Smooth muscle cell of the brain vasculature (primary cell): ENCODE measurements around the gene PPP3CB.

ENCODE experiments used
- DNase-seq: peaks from one replicate; pipeline ENCODE4 v3.0.0-alpha.2; 2012; ENCODE audit warnings: low read depth, low spot score

Gene PPP3CB

DNA sequence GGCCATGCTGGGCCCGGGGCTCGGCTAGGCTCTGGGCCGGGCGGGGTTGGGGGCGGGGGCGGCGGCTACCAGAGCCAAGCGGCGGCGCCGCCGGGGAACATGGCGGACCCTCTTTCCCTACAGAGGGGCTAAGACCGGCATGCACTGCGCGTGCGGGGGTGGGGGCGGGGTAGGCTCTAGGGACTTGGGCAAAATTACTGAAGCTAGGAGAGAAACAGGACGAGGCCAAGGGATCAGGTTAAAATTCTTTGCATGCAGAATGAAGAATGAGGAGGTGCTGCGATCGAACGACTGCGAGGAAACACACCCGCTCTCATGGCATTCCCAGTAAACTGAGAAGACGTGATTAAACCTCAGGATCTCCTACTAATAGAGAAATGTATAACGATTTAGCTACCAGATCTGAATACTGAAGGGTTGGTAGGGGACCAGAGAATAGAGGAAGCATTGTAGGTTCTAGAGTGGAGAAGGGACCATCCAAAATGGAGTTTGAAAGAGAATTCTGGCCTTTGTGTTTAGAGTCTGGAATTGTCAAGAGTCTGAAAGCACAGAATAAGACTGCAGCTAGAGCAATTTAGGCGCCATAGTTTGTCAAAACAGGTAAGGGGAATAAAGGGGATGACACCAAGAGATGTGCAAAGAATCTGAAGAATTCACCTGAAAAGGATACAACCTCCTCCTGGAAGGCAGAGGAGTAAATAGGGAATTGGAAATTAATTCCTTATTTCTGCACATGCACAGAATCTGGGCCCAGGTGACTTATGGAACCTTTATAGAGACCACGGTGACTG, at the start of gene PPP3CB:
PPP3CB (minus strand) TSS at position 141 of the 791 bp plus-strand sequence; CDS start at position 6, 135 bp downstream.
- peak; percentile 95 for DNase-seq

GRCh38 chr10:73545357-73545756, 49.5 kb upstream of the PPP3CB start:
- no peak for DNase-seq

GRCh38 chr10:73537709-73538108, 41.9 kb upstream of the PPP3CB start:
- DNase-seq = no peak

- no peak for DNase-seq
These were observed 41.5 kb upstream of the PPP3CB start for GRCh38 chr10:73537288-73537687.

DNA sequence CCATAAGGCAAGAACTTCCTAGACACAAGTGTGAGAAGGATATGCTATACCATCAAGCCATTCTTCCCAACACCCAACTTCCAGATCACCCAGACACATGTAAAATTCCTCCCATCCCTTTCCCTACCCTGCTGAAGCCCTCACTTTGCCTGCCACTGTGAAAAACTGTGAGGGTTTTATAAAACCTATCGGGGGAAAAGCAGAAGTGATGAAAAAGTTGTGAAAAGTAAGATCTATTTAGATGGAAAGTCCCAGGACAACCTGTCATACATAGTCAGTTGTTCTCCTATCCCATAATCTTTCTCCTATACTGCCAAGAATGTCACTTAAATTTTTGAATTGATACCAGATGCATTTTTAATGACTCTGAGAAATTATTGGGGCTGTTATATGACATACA, 39.0 kb upstream of the PPP3CB start:
- DNase-seq = no peak

GRCh38 chr10:73529089-73529832, 33.4 kb upstream of the PPP3CB start:
- peak; percentile 36 for DNase-seq

DNA sequence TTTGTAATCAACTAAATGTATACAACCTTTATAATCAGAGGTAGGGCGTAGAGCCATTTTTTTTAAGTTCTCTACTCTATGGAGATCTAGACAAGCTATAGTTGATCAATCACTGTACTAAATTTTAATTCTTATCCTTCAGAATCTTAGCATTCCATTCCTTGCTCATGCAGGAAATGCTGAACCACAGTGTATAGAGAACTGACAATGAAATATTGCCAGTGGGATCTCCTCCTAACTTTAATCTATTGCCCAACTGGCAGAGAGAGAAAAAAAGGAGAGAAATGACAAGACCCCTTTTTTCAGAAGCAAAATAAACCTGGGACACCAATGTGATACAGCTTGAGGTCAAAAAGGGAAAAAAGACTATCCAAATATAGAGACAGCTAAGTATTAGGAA, 26.4 kb upstream of the PPP3CB start:
- no peak for DNase-seq

GRCh38 chr10:73519336-73519735, 23.5 kb upstream of the PPP3CB start:
- no peak for DNase-seq

DNA sequence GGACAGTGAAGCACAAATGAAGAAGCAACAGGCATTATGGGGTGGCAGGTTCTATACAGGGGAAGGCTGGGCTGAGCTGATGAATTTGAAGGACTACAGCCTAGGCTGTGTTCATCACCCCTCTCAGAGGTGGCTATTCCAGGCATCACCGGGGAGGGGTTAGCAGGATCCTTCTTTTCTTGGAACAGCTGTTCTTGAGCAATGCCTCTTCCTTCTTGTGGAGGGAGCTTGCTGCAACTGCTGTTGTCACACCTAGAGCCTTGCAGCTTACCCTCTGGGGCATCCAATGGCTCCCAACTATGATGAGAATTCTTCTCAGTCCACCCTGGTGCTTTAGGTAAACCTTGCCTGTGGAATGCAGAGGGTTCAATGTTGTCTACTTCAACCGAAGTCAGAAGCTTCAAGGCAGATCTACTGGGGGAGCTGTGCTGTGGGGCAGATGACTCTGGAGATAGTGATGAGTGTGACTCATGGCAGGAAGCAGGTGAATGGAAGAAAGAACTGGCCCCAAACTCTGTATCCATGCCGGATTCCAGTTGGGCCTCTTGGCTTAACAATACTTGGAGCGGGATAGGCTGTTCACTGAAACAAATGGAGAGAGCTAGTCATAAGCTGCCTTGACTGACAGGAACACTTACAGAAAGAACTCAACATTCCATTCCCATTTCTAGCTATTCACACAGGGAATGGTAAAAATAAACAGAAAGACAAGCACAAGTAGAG, 21.5 kb upstream of the PPP3CB start:
- DNase-seq = no peak

- DNase-seq = no peak
These were observed 16.5 kb upstream of the PPP3CB start for GRCh38 chr10:73512207-73512743.

DNA sequence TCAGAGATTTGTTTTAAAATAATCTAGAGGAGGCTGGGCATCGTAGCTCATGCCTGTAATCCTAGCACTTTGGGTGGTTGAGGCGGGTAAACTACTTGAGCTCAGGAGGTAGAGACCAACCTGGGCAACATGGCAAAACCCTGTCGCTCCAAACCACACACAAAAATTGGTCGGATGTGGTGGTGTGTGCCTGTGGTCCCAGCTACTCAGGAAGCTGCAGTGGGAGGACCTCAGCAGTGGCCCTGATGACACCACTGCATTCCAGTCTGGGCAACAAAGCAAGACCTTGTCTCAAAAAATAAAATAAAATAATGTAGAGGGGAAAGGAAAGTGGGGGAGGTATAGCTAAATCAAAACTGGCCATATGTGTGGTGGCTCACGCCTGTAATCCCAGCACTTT, 13.9 kb upstream of the PPP3CB start:
- no peak for DNase-seq

DNA sequence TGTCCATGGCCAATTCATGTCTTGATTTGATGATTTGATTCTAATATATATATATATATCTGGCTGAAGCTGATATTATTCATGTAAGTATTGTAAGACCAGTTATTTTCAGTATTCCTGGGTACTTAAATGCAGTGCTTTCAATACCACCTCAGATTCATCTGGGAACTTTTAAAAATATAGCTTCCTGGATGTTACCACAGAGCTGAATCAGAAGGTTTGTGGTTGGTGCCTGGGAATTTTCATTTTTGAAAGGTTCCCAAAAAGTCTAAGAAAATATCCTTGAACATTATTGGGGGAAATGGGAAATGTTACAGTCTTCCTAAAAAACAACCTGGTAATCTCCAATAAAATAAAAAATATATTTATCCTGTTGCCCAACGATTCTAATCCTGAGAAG, 10.7 kb upstream of the PPP3CB start:
- DNase-seq = no peak

DNA sequence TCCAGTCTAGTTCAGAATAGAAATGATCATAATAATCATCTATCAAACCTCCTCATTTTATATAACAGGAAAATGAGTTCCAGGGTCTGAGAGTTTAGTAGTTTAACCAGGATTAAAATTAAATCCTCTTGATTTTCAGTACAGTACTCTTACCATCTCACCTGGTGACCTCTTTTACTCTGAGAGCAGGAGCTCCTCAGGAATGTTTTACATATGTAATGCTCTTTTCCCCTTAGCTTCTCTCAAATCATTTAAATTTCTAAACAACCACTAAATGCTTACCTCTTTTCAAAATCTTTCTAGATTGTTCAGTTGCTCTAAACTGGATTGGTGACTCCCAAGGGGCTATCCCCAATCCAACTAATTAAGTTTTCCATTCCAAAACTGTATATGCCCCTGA, 10.2 kb upstream of the PPP3CB start:
- no peak for DNase-seq

- no peak for DNase-seq
These were observed 7.2 kb upstream of the PPP3CB start for GRCh38 chr10:73503037-73503436.

DNA sequence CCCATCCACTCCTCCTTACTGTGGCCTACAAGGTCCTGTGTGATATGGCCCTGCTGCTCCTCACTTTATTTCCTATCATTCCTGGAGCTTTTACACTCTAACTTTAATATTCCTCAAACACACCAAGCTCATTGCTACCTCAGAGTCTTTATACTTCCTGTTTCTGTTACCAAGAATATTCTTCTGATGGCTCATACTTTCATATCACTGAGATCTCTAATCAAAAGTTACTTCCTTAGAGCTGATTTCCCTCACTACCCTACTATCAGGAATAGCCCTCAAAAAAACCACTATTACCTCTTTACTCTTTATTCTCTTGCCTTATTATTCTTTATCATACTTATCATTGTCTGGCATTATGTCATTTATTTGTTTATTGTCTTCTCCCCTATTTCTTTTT, 5.8 kb upstream of the PPP3CB start:
- DNase-seq = no peak

DNA sequence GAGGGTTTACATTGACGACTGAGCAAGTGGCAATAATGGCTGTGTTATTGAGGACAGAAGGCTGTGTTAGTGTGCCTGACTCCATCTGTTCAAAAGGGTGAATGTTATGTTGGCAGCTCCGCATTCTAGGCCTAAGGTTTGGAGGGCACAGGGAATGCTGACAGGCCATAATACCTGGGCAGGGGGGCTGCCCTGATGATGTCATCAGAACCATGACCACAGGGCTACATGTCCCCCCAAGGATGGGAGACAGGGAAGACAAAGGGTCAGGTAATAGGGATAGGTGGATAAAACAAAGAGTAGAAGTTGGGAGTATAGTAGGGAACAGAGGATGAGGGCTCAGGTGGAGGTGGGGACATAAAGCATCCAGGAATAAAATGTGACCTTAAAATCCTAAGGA, 1.8 kb upstream of the PPP3CB start:
- DNase-seq = no peak

DNA sequence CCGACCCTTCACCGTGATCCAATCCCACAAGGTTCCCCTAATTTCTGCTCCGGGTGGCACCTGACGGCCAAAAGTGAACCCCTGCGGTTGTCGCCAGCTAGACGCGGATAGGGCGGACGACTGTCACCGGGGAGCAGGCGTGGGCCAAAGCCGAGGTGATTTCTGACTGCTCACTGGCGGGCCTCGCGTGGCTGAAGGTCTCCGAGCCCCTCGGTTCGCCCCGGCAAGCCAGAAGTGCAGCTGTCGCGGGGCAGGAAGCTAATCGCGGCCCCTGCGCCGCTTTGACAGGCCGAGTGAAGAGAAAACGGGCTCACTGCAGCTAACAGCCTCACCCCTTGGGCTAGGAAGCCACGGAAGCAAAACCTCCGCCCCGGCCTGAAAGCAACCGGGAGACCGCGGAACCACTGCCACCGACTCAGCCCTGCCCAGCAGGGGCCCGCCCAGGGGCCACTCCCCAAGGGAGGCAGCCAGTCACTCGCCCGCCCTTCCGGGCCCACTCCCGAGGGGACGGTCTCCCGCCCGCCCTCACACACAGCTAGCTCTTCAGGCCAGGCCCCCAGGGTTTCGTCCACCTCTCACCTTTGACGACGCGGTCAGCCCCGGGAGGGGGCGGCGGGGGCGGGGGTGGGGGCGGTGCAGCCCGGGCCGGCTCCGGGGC, 469 bp downstream of the PPP3CB start:
- peak; percentile 17 for DNase-seq

DNA sequence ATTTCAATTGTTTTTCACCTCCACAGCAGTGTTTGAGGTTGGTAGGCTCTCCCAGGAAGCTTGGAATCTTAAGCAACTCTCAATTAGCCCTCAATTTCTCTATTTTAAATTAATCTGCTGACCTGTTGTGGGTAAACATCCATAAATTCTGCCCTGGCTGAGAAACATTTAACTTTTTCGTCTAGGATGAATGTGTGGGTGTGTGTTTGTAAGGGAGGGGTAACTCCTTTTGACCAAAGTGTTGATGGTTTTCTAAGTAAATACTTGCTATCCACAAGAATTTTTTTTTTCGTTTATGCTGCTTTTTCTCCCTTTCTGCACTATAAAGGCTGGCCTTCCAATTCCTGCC, 973 bp downstream of the PPP3CB start:
- no peak for DNase-seq

DNA sequence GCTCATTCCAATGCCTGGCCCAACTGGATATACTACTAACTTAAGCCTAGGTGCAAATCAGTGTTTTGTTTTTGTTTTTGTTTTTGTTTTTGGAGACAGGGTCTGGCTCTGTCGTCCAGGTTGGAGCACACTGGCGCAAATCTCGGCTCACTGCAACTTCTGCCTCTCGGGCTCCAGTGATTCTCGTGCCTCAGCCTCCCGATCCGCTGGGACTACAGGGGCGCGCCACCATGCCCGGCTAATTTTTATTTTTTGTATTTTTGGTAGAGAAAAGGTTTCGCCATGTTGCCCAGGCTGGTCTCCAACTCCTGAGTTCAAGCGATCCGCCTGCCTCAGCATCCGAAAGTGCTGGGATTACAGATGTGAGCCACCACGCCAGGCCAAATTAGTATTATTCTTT, 1.6 kb downstream of the PPP3CB start:
- no peak for DNase-seq

GRCh38 chr10:73493781-73494180, 2.0 kb downstream of the PPP3CB start:
- DNase-seq = no peak

DNA sequence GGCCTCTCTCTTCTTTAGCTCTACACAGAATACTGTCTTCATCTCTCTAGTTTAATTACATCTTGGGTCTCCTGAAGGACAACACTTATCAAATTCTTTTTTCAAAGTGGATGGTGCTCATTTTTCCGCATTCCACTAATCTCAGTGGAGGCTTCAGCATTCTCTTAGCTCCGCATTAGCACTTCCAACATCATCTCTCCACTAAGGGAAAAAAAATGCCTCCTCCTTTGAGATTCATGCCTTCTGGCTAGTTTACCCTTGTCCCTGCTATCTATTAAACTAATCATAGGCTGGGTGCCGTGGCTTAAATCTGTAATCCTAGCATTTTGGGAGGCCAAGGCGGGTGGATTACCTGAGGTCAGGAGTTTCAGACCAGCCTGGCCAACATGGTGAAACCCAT, 9.2 kb downstream of the PPP3CB start:
- DNase-seq = no peak

DNA sequence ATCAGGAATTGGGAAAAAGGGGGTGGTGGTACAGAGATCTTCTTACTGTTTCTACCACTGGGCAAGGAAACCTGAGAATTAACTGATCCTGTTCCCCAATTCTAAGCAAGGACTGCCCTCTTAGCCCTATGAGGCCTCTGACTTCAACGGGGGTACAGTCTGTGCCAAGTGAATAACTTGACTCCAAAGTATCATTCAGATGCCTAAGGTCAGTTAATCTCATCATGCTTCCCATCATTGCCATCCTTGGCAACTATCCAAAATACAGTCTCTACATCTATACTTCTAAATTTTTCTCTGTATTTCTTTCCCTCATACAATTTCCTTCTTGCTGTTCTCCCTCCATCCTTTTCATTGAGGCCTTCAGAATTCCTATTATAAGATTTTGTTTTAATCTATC, 10.5 kb downstream of the PPP3CB start:
- DNase-seq = no peak
